Activated CD8-positive, alpha-beta memory T cell treated with anti-CD3 and anti-CD28 coated beads, Interleukin-2, amount 50 U/mL, for 4 hours (primary cell): ENCODE data around the gene POU2AF1.
"Not testable (repeated sequence)": the region's sequence is repeated elsewhere in the genome, so short reads cannot be mapped to it uniquely, and the experiment has no call there.

Source experiments
- DNase-seq: peaks from one replicate; pipeline ENCODE4 v3.0.0-alpha.2; 2020

The POU2AF1 gene

GRCh38 chr11:111339758-111340388, 39.2 kb downstream of the POU2AF1 start:
- DNase-seq: no peak

GRCh38 chr11:111336582-111337256, 42.4 kb downstream of the POU2AF1 start:
- DNase-seq: no peak

GRCh38 chr11:111336062-111336461, 43.0 kb downstream of the POU2AF1 start:
- no peak for DNase-seq

- DNase-seq: no peak
These were observed 43.5 kb downstream of the POU2AF1 start for GRCh38 chr11:111335549-111335948.

GRCh38 chr11:111334532-111335502, 44.3 kb downstream of the POU2AF1 start:
- no peak for DNase-seq

GRCh38 chr11:111331711-111332479, 47.2 kb downstream of the POU2AF1 start:
- DNase-seq: no peak

GRCh38 chr11:111330234-111330893, 48.7 kb downstream of the POU2AF1 start:
- no peak for DNase-seq

GRCh38 chr11:111329306-111330204, 49.5 kb downstream of the POU2AF1 start:
- no peak for DNase-seq

- no peak for DNase-seq
These were observed 51.0 kb downstream of the POU2AF1 start for GRCh38 chr11:111327908-111328624.

GRCh38 chr11:111326824-111327223, 52.3 kb downstream of the POU2AF1 start:
- no peak for DNase-seq

GRCh38 chr11:111325259-111325658, 53.8 kb downstream of the POU2AF1 start:
- DNase-seq: no peak

GRCh38 chr11:111324277-111324720, 54.8 kb downstream of the POU2AF1 start:
- no peak for DNase-seq

GRCh38 chr11:111322534-111322933, 56.5 kb downstream of the POU2AF1 start:
- DNase-seq: no peak

GRCh38 chr11:111320728-111321568, 58.1 kb downstream of the POU2AF1 start:
- DNase-seq: no peak

GRCh38 chr11:111320199-111320598, 58.9 kb downstream of the POU2AF1 start:
- not testable (repeated sequence) for DNase-seq

GRCh38 chr11:111319296-111319695, 59.8 kb downstream of the POU2AF1 start:
- DNase-seq: no peak

GRCh38 chr11:111312076-111312475, 67.0 kb downstream of the POU2AF1 start:
- no peak for DNase-seq

GRCh38 chr11:111310723-111311122, 68.4 kb downstream of the POU2AF1 start:
- no peak for DNase-seq

- no peak for DNase-seq
These were observed 69.0 kb downstream of the POU2AF1 start for GRCh38 chr11:111310088-111310487.
